HCEC 1CT (cell line): Measurements from ENCODE around the gene DDR1.
A peak's percentile ranks its signal among the peaks of the same experiment; 100 is the strongest.
"Not testable (repeated sequence)": the region's sequence is repeated elsewhere in the genome, so short reads cannot be mapped to it uniquely, and the experiment has no call there.

ENCODE experiments used
- DNase-seq: peaks from one replicate; pipeline ENCODE4 v3.0.0-alpha.2; 2017

The DDR1 gene

GRCh38 chr6:30883685-30884520 lies at the start of gene DDR1:
TSS of gene DDR1 (plus strand) at chr6:30884519. CDS start at chr6:30888730, 4,211 bp downstream.
- peak; percentile 39 for DNase-seq

- no peak for DNase-seq
Observed at GRCh38 chr6:30834646-30835045, 49.7 kb upstream of the DDR1 start.

DNA sequence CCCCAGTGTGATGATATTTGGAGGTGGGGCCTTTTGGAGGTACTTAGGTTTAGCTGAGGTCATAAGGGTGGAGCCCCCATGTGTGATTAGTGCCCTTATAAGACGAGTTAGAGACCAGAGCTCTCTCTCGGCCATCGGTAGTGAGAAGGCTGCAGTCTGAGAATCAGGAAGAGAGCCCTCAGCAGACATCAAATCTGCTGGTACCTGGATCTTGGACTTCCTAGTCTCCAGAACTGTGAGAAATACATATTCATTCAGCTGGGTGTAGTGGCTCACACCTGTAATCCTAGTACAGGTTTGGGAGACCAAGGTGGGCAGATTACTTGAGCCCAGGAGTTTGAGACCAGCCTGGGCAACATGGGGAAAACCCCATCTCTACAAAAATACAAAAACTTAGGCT lies 48.7 kb upstream of the DDR1 start:
- DNase-seq: no peak

- peak; percentile 34 for DNase-seq
Observed at GRCh38 chr6:30836431-30836866, 47.9 kb upstream of the DDR1 start.

DNA sequence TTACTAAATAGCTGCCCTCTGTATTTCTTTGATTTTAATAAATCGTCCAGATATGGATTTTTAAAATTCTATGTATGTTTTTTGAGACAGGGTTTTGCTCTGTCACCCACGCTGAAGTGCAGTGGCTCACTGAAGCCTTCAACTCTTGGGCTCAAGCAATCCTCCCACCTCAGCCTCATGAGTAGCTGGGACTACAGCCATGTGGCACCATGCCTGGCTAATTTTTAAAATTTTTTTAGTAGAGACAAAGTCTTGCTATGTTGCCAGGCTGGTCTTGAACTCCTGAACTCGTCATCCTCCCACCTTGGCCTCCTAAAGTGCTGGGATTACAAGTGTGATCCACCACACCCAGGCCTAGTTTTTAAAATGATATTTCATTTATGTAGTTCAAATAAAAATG lies 47.4 kb upstream of the DDR1 start:
- no peak for DNase-seq

- DNase-seq: no peak
Observed at GRCh38 chr6:30837432-30837831, 46.9 kb upstream of the DDR1 start.

DNA sequence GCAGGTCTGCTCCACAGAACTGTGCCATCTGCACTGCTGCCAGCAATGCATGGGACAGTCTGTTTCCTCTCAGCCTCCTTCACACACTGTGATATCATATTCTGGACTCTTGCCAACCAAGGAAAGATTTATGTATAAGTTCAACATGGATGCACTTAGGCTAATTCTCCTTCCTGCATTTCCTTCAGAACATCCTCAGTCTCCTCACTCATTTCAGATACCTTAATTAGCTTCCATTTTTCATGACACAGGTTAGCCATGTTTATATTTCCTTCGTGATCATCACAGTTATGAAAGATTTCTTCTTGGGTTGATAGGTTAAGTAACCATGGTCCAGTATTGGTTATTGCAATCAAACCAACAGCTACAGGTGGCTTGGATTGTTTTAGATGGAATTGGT lies 46.4 kb upstream of the DDR1 start:
- DNase-seq: no peak

DNA sequence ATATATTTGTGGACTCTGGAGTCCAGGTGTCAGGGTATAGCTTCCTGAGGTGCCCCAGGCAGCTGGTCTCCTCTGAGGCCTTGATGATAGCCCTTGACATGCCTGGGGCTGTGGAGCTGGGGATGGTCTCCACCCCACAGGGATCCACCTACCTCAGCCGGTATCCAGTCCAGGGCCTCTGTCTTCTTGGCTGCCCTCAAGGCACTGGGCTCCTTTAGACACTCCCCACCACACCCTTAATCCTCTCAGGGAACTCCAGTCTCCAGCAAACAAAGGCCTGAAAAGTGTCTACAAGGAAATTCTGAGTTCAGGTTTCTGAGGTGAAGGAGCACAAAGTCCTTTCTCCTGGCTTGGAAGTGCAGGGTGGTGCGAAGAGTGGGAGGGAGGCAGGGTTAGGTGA lies 44.6 kb upstream of the DDR1 start:
- DNase-seq: no peak

GRCh38 chr6:30840084-30840934 lies 44.0 kb upstream of the DDR1 start:
- no peak for DNase-seq

DNA sequence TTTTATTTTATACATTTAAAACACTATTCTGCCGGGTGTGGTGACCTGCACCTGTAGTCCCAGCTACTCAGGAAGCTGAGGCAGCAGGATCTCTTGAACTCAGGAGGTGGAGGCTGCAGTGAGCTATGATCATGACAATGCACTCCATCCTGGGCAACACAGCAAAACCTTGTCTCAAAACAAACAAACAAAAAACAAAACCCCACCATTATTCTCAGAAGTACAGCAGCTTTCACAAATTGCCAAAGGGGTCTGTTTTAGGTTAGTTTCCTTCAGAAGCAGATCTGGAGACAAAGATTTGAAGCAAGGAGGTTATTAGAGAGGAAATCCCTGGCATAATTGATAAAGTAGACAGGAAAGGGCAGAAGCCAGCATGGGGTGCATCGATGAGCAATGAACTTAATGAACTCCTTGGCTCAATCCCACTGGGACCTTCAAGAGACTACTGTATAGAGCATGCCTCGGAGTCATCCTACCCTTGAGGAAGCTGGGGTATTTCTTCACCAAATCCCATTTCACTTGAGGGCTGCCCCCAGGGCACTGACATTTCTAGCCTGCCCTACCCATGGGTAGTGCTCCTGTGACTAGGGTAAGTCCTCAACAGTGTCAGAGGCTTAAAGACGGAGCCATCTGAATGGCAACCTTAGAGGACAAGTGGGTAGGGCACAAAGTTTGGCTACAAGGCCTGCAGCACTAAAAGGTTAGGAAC lies 43.2 kb upstream of the DDR1 start:
- DNase-seq: no peak

DNA sequence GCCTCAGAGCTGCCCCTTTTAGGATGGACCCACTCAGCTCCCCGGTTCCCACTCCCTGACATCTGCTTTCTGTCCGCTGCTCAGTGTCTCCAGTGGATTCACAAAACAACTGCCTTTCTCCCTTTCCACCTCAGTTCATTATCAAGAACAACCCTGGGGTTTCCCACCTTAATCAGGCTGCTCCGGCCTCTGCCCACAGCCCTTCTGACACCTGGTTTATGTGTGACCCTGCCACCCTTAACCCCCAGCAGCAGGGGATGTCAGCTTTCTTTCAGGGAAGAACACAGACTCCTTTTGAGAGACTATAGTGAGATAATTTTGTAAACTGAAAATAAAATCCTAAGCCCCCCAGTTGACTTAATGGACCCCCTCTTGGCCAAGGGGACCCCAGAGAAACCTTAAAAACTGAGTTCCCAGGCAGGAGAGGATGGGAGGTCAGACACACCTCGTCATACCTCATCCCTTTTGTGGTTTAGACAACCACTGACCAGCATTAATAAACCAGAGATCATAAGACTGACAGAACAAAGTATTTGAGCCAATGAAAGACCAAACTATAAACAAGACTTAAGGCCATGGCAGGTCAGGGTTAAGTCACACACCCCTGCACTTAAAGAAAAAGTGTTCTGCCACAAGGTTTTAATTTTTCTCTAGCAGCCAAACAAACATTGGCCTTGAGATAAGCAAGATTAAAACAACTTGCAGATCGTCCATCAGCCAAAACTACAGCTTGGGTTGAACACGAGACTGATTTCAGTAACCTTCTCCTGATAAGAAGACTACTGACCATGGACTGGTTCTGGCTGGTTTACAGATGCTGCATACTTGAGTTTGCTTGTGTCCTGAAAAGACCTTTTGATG lies 42.4 kb upstream of the DDR1 start:
- DNase-seq: peak; percentile 38

GRCh38 chr6:30842754-30843610 lies 41.3 kb upstream of the DDR1 start:
- no peak for DNase-seq

- no peak for DNase-seq
Observed at GRCh38 chr6:30843611-30843998, 40.7 kb upstream of the DDR1 start.

- DNase-seq: no peak
Observed at GRCh38 chr6:30844118-30844535, 40.2 kb upstream of the DDR1 start.

DNA sequence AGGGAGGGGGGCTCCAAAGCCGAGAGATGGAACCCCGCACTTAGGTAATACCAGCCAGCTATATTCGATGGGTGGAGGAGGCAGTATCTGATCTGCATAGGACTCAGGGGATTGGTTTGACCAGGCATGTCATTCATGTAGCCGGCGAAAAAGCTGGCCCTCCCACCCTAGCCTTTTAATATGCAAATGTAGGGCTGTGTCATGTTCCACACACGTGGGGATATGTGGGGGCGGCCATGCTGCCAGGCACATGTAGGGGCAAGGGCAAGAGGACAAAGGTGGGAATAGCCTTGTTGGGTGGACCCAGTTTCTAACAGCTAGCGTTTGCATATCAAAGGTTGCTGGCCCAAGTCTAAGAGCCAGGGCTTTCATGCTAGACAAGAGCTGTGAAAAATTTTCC lies 39.1 kb upstream of the DDR1 start:
- no peak for DNase-seq

GRCh38 chr6:30847421-30847970 lies 36.8 kb upstream of the DDR1 start:
- no peak for DNase-seq

- DNase-seq: no peak
Observed at GRCh38 chr6:30847971-30848436, 36.3 kb upstream of the DDR1 start.

DNA sequence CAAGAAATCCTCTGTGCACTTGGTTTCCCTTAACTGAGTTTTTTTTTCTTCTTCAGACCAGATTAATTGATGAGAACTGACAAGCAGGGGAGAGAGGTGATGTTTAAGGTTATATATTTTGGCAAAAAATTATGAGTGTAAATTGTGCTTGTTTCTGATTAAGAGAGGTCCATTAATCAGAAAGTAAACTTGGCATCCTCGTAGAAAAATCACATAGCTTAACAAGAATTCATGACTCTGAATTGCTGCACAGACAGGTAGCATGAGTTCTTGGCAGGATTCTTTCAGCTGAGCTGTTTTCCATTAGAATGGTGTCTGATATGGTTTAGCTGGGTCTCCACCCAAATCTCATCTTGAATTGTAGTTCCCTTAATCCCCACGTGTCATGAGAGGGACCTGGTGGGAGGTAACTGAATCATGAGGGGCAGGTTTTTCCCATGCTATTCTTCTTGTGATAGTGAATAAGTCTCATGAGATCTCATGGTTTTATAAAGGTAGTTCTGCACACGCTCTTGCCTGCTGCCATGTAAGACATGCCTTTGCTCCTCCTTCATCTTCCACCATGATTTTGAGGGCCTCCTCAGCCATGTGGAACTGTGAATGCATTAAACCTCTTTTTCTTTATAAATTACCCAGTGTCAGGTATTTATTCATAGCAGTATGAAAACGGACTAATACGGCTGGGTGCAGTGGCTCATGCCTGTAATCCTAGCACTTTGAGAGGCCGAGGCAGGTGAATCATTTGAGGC lies 34.2 kb upstream of the DDR1 start:
- no peak for DNase-seq

GRCh38 chr6:30852459-30852858 lies 31.9 kb upstream of the DDR1 start:
- not testable (repeated sequence) for DNase-seq
